HepG2 (cell line): Measurements from ENCODE around the gene YIPF2. TPM values are rescaled to one million over a fixed set of nuclear protein-coding genes. Genes with fewer than 3 reads are reported as not detected.

Experiments used
- ADNP ChIP-seq: sonication (generic); formaldehyde crosslinking; IDR thresholded peaks from 2 replicates; pipeline ENCODE4 v1.4.0; 2020; ENCODE audit warnings: missing genetic modification reagents
- CREBL2 ChIP-seq: sonication (generic); formaldehyde crosslinking; IDR thresholded peaks from 2 replicates; pipeline ENCODE4 v1.8.1; 2023; ENCODE audit warnings: missing genetic modification reagents, mild to moderate bottlenecking, borderline replicate concordance
- DZIP1 ChIP-seq: sonication (generic); formaldehyde crosslinking; IDR thresholded peaks from 2 replicates; pipeline ENCODE4 v1.5.0; 2020; ENCODE audit warnings: mild to moderate bottlenecking, missing genetic modification reagents
- FOXM1 ChIP-seq: sonication (generic); formaldehyde crosslinking; IDR thresholded peaks from 2 replicates; pipeline ENCODE4 v1.5.0; 2020; ENCODE audit warnings: missing genetic modification reagents
- KAT8 ChIP-seq: IDR thresholded peaks from 2 replicates; pipeline ENCODE4 v1.6.1; 2016; ENCODE audit warnings: missing genetic modification reagents, missing compliant biosample characterization
- SNAI1 ChIP-seq: sonication (generic); formaldehyde crosslinking; IDR thresholded peaks from 2 replicates; pipeline ENCODE4 v1.5.0; 2020; ENCODE audit warnings: mild to moderate bottlenecking, missing genetic modification reagents, borderline replicate concordance
- SNAPC5 ChIP-seq: sonication (generic); formaldehyde crosslinking; IDR thresholded peaks from 2 replicates; pipeline ENCODE4 v1.8.1; 2023; ENCODE audit warnings: mild to moderate bottlenecking, missing genetic modification reagents, borderline replicate concordance
- ZBTB37 ChIP-seq: sonication (generic); formaldehyde crosslinking; IDR thresholded peaks from 2 replicates; pipeline ENCODE4 v1.4.0; 2020; ENCODE audit warnings: mild to moderate bottlenecking, missing genetic modification reagents
- ZBTB4 ChIP-seq: sonication (generic); formaldehyde crosslinking; IDR thresholded peaks from 2 replicates; pipeline ENCODE4 v1.4.0; 2020; ENCODE audit warnings: missing genetic modification reagents, mild to moderate bottlenecking, borderline replicate concordance
- ZNF501 ChIP-seq: sonication (generic); formaldehyde crosslinking; IDR thresholded peaks from 2 replicates; pipeline ENCODE4 v1.5.1; 2020; ENCODE audit warnings: mild to moderate bottlenecking, moderate library complexity, missing genetic modification reagents
- polyA plus RNA-seq, 8 experiments: library from polyadenylated mRNA; depleted of rRNA in 3 of 8; stranded (reverse) in 7 of 8; unstranded in 1 of 8; fragments of >200 nt; fragmentation: Illumina TruSeq in 4 of 8; extraction: Trizol in 4 of 8; gene quantifications; 2 replicates each; pipeline versions ENCODE4 v1.2.1 to v1.2.3, GENCODE V29; 2011 to 2016; ENCODE audit warnings: low read depth in 4 of 8, missing spikeins in 1 of 8, mixed read lengths in 1 of 8; ENCODE audit not compliant: insufficient read depth in 1 of 8
- total RNA-seq, 5 experiments: library from RNA; depleted of rRNA; stranded (reverse); fragments of >200 nt; fragmentation: Illumina TruSeq; extraction: Trizol; gene quantifications; 2 replicates each; pipeline ENCODE4 v1.2.3, GENCODE V29; 2016; ENCODE audit warnings: low read depth in 1 of 5

The YIPF2 gene
- total and polyA plus RNA-seq, 2 of the 13 experiments (the other 11 are each of a cell fraction or from before 2014, with no cell fraction given), result 37.3 to 53.2 TPM

GRCh38 chr19:10920288-10920655 lies 8.2 kb downstream of the YIPF2 start (continued):
- TF ChIP-seq ZBTB4 (CRISPR knock-in tag) (no peak), CREBL2 (CRISPR knock-in tag) (no peak), ADNP (CRISPR knock-in tag) (no peak), SNAI1 (CRISPR knock-in tag) (no peak), SNAPC5 (no peak), ZNF501 (CRISPR knock-in tag) (no peak), FOXM1 (CRISPR knock-in tag) (no peak), ZBTB37 (no peak), KAT8 (CRISPR knock-in tag) (no peak), DZIP1 (CRISPR knock-in tag) (no peak)
